ENCODE data around the gene CNGB1. TPM values are rescaled to one million over a fixed set of nuclear protein-coding genes. Genes with fewer than 3 reads are reported as not detected.
A peak's percentile ranks its signal among the peaks of the same experiment; 100 is the strongest.

Gene CNGB1
- total RNA-seq, 2 donors from 2014 or later = 0.34 TPM; not detected in 1

DNA sequence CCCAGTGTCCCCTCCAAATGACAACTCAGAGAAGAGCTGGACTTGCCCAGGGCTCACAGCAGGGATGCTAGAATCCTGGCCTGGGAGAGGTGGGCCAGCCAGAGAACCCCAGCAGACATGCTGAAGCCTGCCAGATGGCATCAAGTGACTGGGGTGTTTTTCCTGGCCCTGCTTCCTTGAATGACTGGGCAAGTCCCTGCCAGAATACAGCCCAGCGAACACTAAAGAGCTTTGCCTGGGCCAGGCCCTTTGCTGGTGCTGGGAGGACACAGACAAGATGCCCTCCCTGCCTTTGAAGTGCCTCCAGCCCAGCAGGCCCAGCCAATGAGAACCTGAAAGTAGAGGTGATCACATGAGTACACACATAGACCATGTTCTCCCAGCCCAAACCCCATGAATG is 18.0 kb upstream of the CNGB1 start:
- H3K4me3 ChIP-seq = no peak overlapping the region
- DNase-seq (ENCODE audit: low spot score) = peak; percentile 84
- peak overlapping the region in 1 of 2 donors; percentile 13 for H3K27ac ChIP-seq
- peaks cover 3% of the 10 kb centered on the region for H3K4me1 ChIP-seq (replicated peaks)
- 33% methylated on average over 1 of the region's 1 CpG for WGBS
- no peaks in the 10 kb centered on the region for H3K27me3 ChIP-seq (replicated peaks; ENCODE audit: insufficient read depth)
- intact Hi-C loops (cut with DNase I) = no loop called here
- H3K9me3 ChIP-seq = no peaks in the 10 kb centered on the region
- TF ChIP-seq CTCF (IDR thresholded peaks at IDR 0.05) = no peak
- peak; percentile 72 for TF ChIP-seq POLR2AphosphoS5 (IDR thresholded peaks at IDR 0.05)
- no peak for TF ChIP-seq POLR2A (IDR thresholded peaks at IDR 0.05)
- no peaks in the 10 kb centered on the region for H3K36me3 ChIP-seq

- Histone ChIP-seq H3K4me3 (no peak overlapping the region), H3K4me1 (replicated peaks) (no peaks in the 10 kb centered on the region), H3K27me3 (replicated peaks; ENCODE audit: insufficient read depth) (no peaks in the 10 kb centered on the region), H3K27ac (no peak overlapping the region), H3K9me3 (no peaks in the 10 kb centered on the region), H3K36me3 (no peaks in the 10 kb centered on the region)
- 96% methylated on average over 8 of the region's 8 CpGs for WGBS
- DNase-seq (ENCODE audit: low spot score) = no peak
- TF ChIP-seq CTCF (IDR thresholded peaks at IDR 0.05) (no peak), POLR2AphosphoS5 (IDR thresholded peaks at IDR 0.05) (no peak), POLR2A (IDR thresholded peaks at IDR 0.05) (no peak)
- intact Hi-C loops (cut with DNase I) = no loop called here
Observed at GRCh38 chr16:57987441-57988177, 16.7 kb upstream of the CNGB1 start.

GRCh38 chr16:57986196-57986595 is 15.3 kb upstream of the CNGB1 start:
- intact Hi-C loops (cut with DNase I) = no loop called here
- WGBS = 75% methylated on average over 9 of the region's 9 CpGs
- no peak for TF ChIP-seq CTCF (IDR thresholded peaks at IDR 0.05)
- TF ChIP-seq POLR2A (IDR thresholded peaks at IDR 0.05) = no peak
- no peak for TF ChIP-seq POLR2AphosphoS5 (IDR thresholded peaks at IDR 0.05)
- Histone ChIP-seq H3K27me3 (replicated peaks; ENCODE audit: insufficient read depth) (no peaks in the 10 kb centered on the region), H3K4me1 (replicated peaks) (no peaks in the 10 kb centered on the region), H3K4me3 (no peak overlapping the region), H3K27ac (no peak overlapping the region), H3K36me3 (no peaks in the 10 kb centered on the region), H3K9me3 (no peaks in the 10 kb centered on the region)
- DNase-seq (ENCODE audit: low spot score) = no peak

DNA sequence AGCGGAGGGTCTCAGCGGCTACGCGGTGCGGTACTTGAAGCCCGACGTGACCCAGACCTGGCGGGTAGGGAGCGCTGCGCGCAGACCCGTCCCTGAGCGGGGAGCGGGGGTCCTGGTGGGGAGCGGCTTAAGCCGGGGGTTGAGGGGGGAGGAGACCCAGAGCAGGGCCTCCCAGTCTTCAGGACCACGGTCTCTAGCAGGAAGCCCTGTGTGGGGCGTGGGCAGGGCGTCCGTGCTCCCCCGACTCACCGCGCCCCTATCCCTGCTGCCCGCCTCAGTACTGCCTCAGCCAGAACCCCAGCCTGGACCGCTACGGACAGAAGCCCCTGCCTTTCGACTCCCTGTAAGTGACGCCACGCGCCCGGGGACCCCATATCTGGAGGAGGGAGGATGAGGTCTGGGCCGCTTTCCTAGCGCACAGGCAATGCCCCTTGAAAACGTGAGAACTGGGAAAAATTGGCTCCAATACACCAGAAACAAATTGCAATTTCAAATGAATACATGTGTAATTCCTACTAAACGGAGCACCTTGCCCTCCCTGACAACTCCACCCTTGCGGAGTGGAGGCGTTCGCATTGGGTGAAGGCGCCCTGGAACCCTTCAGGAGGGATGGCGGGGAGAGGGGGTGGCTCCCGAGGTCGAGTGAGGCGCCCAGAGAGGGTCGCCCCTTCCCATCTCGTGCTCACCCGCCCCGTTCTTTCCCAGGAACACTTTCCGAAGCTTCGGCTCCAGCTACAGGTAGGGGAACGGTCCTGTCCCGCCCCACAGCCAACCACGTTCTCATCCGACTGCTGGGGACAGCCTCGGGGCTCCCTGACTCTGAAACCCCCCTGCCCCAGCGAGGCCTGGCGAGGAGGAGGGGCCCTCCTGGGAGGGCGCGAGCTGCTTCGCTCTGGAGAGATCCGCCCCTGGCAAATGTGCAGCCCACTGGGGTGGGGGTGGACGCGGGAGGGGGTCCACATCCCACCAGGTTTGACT is 14.6 kb upstream of the CNGB1 start:
- Histone ChIP-seq H3K27ac (peak overlapping the region; percentile 43 to 66), H3K4me3 (peak overlapping the region; percentile 35 to 37), H3K36me3 (no peaks in the 10 kb centered on the region), H3K9me3 (no peaks in the 10 kb centered on the region), H3K4me1 (replicated peaks) (no peaks in the 10 kb centered on the region), H3K27me3 (replicated peaks; ENCODE audit: insufficient read depth) (no peaks in the 10 kb centered on the region)
- no peak for DNase-seq (ENCODE audit: low spot score)
- TF ChIP-seq CTCF (IDR thresholded peaks at IDR 0.05) = no peak
- peak; percentile 31 for TF ChIP-seq POLR2A (IDR thresholded peaks at IDR 0.05)
- no peak for TF ChIP-seq POLR2AphosphoS5 (IDR thresholded peaks at IDR 0.05)
- intact Hi-C loops (cut with DNase I) = no loop called here
- WGBS = 21% methylated on average over 59 of the region's 62 CpGs

Measured in prostate gland (tissue), 2 donors.